IMR-90 (cell line): ENCODE results near the gene TFAP2E.

ENCODE experiments used
- BHLHE40 ChIP-seq: fragments of 150-350 bp; IDR thresholded peaks from 2 replicates; pipeline ENCODE4 v1.6.1; 2016; ENCODE audit warnings: mild to moderate bottlenecking, low read depth, low read length
- ELK1 ChIP-seq: fragments of 150-350 bp; IDR thresholded peaks from 2 replicates; pipeline ENCODE4 v1.6.1; 2016; ENCODE audit warnings: low read depth, mild to moderate bottlenecking, low read length, moderate library complexity, borderline replicate concordance
- FOS ChIP-seq: fragments of 150-350 bp; IDR thresholded peaks from 2 replicates; pipeline ENCODE4 v1.6.1; 2016; ENCODE audit warnings: low read depth, low read length
- MAFK ChIP-seq: IDR thresholded peaks from 2 replicates; pipeline ENCODE4 v1.6.1; 2012; ENCODE audit warnings: low read depth, low read length, improper control_type of control experiment
- MAZ ChIP-seq: IDR thresholded peaks from 2 replicates; pipeline ENCODE4 v1.6.1; 2012; ENCODE audit warnings: low read depth, mild to moderate bottlenecking, low read length, improper control_type of control experiment, moderate library complexity, borderline replicate concordance
- MXI1 ChIP-seq: IDR thresholded peaks from 2 replicates; pipeline ENCODE4 v1.6.1; 2012; ENCODE audit warnings: low read depth, mild to moderate bottlenecking, low read length, moderate library complexity, borderline replicate concordance
- POLR2A ChIP-seq: IDR thresholded peaks from 2 replicates; pipeline ENCODE4 v1.6.1; 2012; ENCODE audit warnings: mild to moderate bottlenecking, low read depth, low read length
- RAD21 ChIP-seq: IDR thresholded peaks from 2 replicates; pipeline ENCODE4 v1.6.1; 2012; ENCODE audit warnings: low read length, improper control_type of control experiment
- RCOR1 ChIP-seq: IDR thresholded peaks from 2 replicates; pipeline ENCODE4 v1.6.1; 2012; ENCODE audit warnings: mild to moderate bottlenecking, low read length, improper control_type of control experiment; ENCODE audit not compliant: insufficient replicate concordance
- SMC3 ChIP-seq: fragments of 150-350 bp; IDR thresholded peaks from 2 replicates; pipeline ENCODE4 v1.6.1; 2016; ENCODE audit warnings: low read depth, mild to moderate bottlenecking, antibody characterized with exemption, low read length, moderate library complexity
- TF ChIP-seq, protein P1 (sequence below): conservative IDR thresholded peaks from 2 replicates; pipeline ENCODE4 v1.5.1; 2012; ENCODE audit warnings: mild to moderate bottlenecking, low read depth, low read length, improper control_type of control experiment

GRCh38 chr1:35575416-35575958 is 2.4 kb downstream of the TFAP2E start:
- TF ChIP-seq, protein P1, sequence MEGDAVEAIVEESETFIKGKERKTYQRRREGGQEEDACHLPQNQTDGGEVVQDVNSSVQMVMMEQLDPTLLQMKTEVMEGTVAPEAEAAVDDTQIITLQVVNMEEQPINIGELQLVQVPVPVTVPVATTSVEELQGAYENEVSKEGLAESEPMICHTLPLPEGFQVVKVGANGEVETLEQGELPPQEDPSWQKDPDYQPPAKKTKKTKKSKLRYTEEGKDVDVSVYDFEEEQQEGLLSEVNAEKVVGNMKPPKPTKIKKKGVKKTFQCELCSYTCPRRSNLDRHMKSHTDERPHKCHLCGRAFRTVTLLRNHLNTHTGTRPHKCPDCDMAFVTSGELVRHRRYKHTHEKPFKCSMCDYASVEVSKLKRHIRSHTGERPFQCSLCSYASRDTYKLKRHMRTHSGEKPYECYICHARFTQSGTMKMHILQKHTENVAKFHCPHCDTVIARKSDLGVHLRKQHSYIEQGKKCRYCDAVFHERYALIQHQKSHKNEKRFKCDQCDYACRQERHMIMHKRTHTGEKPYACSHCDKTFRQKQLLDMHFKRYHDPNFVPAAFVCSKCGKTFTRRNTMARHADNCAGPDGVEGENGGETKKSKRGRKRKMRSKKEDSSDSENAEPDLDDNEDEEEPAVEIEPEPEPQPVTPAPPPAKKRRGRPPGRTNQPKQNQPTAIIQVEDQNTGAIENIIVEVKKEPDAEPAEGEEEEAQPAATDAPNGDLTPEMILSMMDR = no peak
- no peak for TF ChIP-seq ELK1
- no peak for TF ChIP-seq POLR2A
- TF ChIP-seq BHLHE40 = no peak
- no peak for TF ChIP-seq FOS
- TF ChIP-seq MAZ = no peak
- TF ChIP-seq SMC3 = no peak
- no peak for TF ChIP-seq MXI1
- TF ChIP-seq RCOR1 = no peak
- TF ChIP-seq RAD21 = no peak
- TF ChIP-seq MAFK = no peak
